Pons (tissue), 1 donor: Measurements from ENCODE around the gene THG1L.

Source experiments
- DNase-seq: peaks from one replicate; pipeline ENCODE4 v3.0.0-alpha.2; 2016; ENCODE audit warnings: low spot score

THG1L gene

DNA sequence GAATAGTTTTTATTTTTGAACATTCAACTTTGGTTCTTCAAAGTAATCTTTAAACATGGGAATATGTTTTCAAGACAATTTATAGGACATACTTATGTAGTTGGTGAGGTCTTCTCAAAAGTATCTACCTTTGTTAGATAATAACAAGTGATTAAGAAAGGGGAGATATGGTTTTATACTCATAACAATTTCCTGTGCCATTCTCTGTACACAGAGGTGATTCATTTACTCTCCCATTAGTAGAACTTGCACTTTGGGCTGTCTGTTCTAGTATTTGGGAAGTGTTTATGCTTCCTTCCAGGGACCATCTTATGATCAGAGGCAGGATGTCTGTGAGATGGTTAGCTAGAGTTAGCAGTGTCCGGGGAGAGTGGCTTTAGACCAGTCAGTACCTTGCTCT is 27.5 kb downstream of the THG1L start:
- DNase-seq, result no peak

- peak; percentile 69 for DNase-seq
Observed at GRCh38 chr5:157761690-157762621, 30.7 kb downstream of the THG1L start.

DNA sequence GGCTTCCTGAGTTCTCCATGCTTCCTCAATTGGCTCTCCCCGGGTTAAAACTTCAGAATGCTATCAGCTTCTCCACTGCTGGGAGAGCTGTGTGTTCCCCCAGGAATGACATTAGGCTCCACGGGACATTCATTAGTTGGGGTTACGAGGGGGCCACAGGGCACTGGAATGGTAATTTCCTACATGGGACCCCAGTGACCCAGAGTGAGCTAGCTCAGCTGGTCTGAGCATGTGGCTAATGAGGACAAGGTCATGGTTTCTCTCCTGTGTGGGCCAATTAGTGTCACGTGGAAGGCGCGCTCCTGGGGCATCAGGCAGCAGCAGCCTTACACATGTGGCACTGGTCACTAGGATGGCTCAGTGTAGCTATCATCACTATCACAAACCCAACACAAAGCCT is 33.3 kb downstream of the THG1L start:
- DNase-seq, result no peak

GRCh38 chr5:157766442-157766841 is 35.2 kb downstream of the THG1L start:
- no peak for DNase-seq

DNA sequence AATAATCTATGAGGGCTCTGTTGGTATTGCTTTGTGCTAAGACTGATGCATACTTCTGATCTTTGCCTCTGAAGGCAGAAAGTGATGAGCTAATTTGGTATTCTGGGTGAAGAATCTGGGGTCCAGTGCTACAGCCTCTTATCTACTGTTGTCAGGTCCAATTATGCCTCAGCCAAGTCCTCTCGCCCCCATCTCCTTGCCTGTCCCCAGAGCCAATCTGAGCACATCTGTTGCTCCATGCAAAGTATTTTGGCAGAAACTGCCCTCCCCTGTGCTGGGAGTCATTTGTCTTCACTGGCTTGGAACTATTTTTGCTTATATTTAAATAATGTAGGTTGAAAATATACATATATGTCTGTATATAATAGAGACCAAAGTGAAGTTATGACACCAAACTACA is 35.7 kb downstream of the THG1L start:
- no peak for DNase-seq

- no peak for DNase-seq
Observed at GRCh38 chr5:157767689-157768088, 36.5 kb downstream of the THG1L start.

GRCh38 chr5:157770665-157771064 is 39.4 kb downstream of the THG1L start:
- DNase-seq, result no peak

- DNase-seq, result no peak
Observed at GRCh38 chr5:157772127-157772526, 40.9 kb downstream of the THG1L start.

- no peak for DNase-seq
Observed at GRCh38 chr5:157778121-157778805, 47.0 kb downstream of the THG1L start.

DNA sequence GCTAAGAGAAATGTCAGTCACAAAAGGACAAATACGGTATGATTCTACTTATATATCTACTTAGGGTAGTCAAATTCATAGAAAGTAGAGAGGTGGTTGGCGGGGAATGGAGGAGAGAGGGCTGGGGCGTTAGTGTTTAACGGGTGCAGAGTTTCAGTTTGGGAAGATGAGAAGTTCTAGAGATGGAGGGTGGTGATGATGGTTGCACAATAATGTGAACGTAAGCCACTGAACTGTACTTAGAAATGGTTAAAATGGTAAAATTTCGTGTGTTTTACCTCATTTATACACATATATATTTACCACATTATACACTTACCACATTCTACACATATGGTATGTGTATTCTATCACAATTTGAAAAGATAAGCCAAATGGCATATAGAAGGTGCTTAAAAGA is 48.0 kb downstream of the THG1L start:
- DNase-seq, result no peak

DNA sequence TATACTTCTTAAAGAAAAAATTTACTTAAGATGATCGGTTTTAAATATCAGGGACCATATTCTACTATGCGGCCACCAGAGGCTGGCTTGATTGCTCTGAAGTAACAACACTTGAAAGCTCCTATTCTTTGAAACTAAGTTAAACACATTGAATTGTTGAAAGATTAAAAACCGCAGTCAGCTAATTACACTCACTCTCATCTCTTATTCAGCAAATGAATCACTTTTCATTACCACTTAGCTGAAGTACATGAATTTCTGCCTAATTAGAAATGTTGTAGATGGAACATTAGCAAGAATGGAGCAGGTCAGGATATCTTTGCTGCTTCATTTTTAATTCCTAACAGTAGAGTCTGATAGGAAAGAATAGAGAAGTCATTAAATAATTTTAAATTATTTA is 54.6 kb downstream of the THG1L start:
- no peak for DNase-seq
